Measurements from ENCODE around the gene NR1H2. TPM values are rescaled to one million over a fixed set of nuclear protein-coding genes. Genes with fewer than 3 reads are reported as not detected.
"Not testable (repeated sequence)": the region's sequence is repeated elsewhere in the genome, so short reads cannot be mapped to it uniquely, and the experiment has no call there.

Gene NR1H2
- total RNA-seq = 67.0 and 72.5 TPM in 2 replicates

DNA sequence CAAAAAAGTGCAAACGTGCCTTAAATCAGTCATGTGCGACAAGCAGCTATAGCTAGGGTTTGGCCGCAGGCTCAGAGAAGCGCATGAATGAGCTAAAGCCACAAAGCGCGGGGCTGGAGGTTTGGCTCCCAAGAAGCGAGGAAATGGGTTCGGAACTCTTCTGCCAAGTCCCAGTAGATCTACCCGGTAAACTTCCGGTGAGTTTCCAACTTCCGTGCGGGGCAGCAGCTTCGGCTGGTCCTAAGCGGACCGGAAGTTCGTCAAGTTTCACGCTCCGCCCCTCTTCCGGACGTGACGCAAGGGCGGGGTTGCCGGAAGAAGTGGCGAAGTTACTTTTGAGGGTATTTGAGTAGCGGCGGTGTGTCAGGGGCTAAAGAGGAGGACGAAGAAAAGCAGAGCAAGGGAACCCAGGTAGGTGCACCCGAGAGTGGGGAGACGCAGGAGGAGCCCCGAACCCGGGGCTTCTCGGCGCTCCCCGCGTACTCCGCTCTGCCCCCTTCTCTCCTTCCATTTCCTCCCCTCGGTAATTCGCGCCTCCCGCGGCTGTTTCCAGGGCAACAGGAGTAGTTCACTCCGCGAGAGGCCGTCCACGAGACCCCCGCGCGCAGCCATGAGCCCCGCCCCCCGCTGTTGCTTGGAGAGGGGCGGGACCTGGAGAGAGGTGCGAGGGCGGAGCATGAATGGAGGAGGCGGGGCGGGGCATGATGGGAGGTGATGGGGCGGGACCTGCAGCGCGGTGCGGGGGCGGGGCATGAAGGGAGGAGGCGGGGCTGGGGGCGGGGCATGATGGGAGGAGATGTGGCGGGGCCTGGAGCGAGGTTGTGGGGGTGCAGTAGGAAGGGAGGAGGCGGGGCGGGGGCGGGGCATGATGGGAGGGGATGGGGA lies at the start of gene NR1H2:
TSS of gene NR1H2 (plus strand) at position 292 of the 885 bp plus-strand sequence. CDS start 1,149 bp downstream, outside the sequence.
- peak; percentile 93 for DNase-seq (ENCODE audit: low read depth)

DNA sequence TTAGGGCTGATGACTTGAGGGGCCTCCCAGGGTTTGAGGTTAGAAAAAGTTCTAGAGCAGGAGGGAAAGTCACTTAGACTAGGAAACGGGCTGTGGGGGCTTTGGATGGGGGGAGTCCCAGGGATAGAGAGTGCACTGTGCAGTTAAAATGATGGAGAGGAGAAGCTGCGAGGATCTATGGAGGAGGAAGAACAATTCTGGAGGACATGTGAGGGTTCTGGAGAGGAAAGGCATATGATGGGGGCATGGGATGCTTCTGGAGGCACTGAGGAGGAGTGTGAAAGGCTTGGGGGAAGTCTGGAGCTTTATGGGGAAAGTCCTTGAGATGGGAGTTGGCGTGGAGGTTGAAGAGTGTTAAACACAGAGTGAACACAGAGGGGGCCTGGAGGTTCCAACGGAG lies 49.2 kb upstream of the NR1H2 start:
- no peak for DNase-seq (ENCODE audit: low read depth)

DNA sequence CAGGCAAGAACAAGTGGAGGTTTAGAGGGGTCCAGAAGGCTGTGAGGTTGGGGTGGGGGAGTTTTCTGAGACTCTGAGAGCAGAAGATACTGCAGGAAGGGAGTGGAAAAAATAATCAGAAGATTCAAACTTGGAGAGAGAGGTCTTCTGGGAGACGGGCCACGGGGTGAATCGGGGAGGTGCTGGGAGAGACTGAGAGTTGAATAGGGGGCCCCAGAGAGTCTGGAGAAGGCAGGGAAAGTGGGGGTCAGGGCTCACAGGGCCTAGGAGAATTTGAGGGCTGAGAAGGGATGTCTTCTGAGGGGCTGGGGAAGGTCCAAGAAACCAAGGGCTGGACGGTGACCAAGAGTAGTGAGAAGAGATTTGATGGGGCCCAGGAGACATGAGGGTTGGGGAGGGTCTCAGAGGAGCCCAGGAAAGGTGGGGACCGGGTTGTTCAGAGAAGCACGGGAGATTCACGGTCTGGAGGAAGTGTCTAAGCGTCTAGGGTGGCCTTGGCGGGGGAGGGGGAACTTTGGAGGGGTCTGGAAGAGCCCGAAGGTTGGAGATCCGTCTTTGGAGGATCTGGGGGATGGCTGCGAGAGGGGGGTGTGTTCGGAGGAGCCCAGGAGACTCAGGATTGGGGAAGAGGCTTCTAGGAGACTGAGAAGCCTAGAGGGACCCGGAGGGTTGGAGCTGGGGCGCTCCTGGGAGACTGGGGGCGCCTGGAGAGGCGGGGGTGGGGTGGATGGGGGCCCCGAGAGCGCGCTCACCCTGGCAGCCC lies 48.6 kb upstream of the NR1H2 start:
- no peak for DNase-seq (ENCODE audit: low read depth)

DNA sequence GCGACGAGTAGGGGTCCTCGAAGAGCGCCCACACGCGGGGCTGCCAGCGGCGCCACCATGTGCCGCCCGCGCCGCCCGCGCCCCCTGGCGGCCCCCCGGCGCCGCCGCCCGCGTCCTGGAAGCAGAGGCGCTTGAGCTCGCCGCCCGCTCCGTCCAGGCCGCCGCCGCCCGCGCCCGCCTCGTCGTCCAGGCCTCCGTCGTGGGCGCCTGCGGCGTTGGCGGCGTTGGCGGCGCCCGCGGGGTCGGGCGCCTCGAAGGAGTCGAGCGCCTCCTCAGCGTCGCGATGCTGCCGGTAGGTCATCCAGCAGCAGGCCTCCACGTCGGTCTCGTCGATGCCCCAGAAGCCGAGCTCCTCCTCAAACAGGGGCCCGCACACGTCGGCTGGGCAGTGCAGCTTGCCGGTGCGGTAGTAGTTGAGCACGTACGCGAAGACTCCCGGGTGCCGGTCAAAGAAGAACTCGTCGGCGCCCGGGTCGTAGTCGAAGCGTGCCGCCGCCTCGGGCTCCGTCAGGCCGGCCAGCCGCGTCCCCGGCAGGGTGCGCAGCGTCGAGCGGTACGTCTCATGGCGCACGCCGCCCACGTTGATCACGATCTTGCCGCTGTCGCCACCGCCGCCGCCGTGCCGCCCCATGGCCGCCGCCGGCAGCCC lies 47.9 kb upstream of the NR1H2 start:
- no peak for DNase-seq (ENCODE audit: low read depth)

- DNase-seq (ENCODE audit: low read depth) = no peak
Observed at GRCh38 chr19:50328873-50329145, 47.4 kb upstream of the NR1H2 start.

GRCh38 chr19:50329146-50329925 lies 46.9 kb upstream of the NR1H2 start, which contains the start of gene KCNC3:
KCNC3 (minus strand) TSS chr19:50329377; CDS start chr19:50329082, 295 bp downstream.
- DNase-seq (ENCODE audit: low read depth) = peak; percentile 95

DNA sequence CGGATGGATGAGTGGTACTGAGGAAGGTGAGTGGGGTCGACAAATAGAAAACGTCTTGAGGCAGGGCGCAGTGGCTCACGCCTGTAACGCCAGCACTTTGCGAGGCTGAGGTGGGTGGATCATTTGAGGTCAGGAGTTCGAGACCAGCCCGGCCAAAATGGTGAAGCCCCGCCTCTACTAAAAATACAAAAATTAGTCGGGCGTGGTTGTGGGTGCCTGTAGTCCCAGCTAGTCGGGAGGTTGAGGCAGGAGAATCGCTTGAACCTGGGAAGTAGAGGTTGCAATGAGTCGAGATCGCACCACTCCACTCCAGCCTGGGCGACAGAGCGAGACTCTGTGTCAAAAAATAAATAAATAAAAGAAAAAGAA lies 46.3 kb upstream of the NR1H2 start:
- not testable (repeated sequence) for DNase-seq (ENCODE audit: low read depth)

DNA sequence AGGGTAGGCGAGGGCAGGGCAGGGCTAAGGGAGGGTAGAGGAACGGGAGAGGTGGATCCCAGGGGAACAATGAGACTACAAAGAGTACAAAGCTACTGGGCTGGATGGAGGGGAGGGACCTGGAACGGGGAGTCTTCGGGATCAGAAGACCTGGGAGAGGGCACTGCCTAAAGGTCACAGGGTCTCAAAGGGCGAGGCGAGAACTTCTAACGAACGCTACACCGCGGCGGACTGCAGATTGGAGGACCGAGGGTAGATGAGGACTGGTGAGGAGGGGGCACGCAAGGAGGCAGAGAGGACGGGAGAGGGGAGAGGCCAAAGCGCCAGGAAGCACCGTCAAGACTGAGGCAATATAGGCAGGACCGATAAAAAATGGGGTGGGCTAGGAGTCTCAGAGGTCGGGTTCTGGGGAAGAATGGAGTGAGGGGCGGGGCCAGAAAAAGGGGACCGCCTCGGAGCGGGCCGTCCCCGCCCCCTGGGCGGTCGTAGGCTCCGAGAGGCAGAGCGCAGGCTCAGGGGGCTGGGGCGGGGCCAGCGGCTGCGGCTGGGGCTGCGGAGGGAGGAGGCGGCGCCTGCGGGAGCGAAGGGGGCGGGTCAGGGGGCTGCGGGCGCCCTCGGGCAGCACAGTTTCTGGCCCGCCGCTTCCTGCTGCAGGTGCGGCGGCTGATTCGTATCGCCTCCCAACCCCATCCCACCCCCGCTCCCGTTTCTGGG lies 45.7 kb upstream of the NR1H2 start:
- DNase-seq (ENCODE audit: low read depth) = peak; percentile 28

DNA sequence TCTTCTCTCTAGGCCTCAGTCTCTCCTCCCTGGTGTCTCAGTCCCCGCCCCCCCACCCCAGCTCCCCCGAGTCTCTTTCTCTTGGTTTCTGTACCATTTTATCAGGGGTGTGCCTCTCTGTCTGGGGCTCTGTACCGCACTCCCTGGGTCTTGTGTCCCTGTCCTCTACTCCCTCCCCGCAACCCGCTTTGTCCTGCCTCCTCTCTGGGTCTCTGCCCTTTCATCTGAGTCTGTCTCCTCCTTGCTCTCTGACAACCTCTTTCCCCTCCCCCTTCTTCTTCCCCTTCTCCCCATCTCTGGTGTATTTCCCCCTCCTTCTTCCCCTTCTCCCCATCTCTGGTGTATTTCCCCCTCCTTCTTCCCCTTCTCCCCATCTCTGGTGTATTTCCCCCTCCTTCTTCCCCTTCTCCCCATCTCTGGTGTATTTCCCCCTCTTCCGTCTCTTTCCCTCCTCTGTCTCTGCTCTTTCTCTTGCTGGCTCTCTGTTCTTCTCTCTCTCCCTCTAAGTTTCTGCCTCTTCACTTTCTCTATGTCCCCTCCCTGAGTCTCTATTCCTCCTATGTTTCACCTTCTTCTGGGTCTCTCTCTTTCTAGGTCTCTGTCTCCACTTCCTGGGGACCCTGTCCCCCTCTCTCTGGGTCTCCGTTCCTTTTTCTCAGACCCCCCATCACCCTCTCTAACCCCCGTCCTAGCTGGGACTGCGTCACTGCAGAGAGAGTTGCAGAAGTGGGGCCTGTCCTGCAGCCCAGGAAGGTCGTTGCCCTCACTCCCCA lies 44.9 kb upstream of the NR1H2 start:
- no peak for DNase-seq (ENCODE audit: low read depth)

GRCh38 chr19:50331994-50332243 lies 44.3 kb upstream of the NR1H2 start:
- no peak for DNase-seq (ENCODE audit: low read depth)

- DNase-seq (ENCODE audit: low read depth) = no peak
Observed at GRCh38 chr19:50332244-50333038, 43.8 kb upstream of the NR1H2 start.

DNA sequence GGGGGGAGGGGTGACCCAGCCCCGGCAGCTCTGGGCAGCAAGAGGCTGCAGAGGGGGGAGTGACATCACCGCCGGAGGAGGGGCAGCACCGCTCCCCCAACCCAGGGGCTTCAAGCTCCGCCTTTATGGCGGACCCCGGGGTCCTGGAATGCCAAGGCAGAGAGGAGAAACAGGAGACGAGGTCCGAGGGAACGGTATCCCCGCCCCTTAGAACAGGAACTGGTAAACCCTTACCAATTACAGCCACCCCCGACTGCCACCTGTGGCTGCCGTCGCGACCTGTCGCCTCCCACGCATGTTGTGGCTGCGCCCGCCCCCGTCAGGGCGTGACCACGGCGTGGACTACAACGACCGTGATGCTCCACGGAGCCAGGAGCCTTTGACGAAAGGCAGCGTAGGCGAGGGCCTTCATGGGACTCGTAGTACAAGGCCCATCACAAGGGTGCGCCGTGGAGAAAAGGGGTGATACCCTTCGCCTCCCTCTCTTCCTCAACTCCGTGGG lies 43.0 kb upstream of the NR1H2 start:
- DNase-seq (ENCODE audit: low read depth) = peak; percentile 82

- DNase-seq (ENCODE audit: low read depth) = no peak
Observed at GRCh38 chr19:50333737-50334617, 42.3 kb upstream of the NR1H2 start.

DNA sequence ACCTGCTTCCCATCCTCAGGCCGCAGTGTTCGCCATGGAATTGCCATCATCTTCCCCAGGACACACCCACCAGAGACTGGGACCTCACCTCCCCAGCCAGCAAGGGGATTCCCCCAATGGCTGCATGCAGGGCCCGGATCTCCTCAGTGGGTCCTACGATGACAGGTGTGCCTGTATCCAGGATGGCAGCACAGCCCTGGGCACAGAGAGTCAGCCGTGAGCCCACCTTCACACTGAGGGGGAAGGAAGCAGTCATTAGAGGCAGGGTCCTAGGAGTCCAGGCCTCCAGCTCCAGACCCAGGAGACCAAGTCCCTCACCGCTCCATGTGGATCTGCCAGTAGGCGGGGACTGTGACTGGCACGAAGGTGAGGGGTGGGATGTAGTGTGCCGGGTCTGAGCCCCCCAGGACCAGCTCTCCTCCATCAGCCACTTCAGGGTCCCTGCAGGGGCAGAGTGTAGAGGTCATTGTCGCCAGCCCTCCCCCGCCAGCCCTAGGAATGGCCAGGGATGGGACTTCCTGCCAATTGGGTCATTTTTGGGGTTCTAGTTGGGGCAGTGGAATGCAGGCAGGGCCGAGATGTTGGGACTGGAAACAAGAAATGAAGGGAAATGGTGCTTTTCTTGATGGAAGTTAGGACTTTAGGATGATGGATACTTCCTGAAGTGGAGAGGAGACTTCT lies 41.4 kb upstream of the NR1H2 start:
- DNase-seq (ENCODE audit: low read depth) = no peak

DNA sequence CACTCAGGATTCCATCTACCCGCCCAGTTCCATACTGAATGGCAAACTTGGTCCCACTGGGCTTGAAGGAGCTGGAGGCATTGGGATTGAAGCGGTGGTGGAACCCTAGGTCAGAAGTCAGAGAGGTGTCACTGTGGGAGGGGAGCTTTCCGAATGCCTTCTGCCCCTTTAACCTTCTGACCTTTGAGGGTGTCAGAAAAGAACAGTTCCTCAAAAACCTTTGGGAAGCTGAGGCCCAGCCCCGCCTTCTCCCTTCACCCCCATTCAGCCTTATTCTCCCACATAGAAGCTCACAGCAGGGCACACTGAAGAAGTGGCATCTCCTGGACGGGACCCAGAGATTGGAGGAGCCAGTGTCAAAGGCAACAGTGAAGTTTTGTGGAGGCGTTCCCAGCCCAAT lies 39.2 kb upstream of the NR1H2 start:
- not testable (repeated sequence) for DNase-seq (ENCODE audit: low read depth)

- no peak for DNase-seq (ENCODE audit: low read depth)
Observed at GRCh38 chr19:50340331-50340730, 35.9 kb upstream of the NR1H2 start.

DNA sequence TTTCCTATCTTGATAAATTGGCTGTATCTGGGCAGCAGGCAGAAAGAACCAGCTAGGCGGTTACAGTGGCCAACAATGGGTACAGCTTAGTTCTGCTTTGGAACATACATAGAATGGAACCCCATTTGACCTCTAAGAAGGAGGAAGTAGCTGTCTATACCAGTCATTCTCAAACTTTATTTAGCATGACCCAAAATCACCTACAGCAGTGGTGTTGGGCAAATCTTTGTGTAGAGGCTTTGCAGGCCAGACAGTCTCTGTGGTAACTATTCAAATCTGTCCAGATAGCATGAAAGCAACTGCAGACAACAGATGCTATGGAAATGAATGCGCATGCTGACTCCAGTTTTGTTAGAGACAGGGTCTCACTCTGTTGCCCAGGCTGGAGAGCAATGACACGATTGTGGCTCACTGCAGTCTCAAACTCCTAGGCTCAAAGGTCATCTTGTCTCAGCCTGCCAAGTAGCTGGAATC lies 35.1 kb upstream of the NR1H2 start:
- no peak for DNase-seq (ENCODE audit: low read depth)
